Tibial artery (tissue), 4 donors: Measurements from ENCODE around the gene THOC6.

Source experiments
- DNase-seq, 2 donors: peaks; one replicate each; pipeline ENCODE4 v3.0.0-alpha.2; 2019
- H3K27ac ChIP-seq, 2 donors: fragments of 200-600 bp; sonication (generic) in 1 of 2; 1 replicate in 1 of 2; 2 replicates in 1 of 2; pipeline ENCODE4 v1.5.1; 2018 to 2019; ENCODE audit warnings: mild to moderate bottlenecking in 1 of 2
- H3K27me3 ChIP-seq, 2 donors: fragments of 200-600 bp; sonication (generic) in 1 of 2; one replicate each; pipeline versions ENCODE4 v1.5.1 to v1.6.0; 2016 to 2019
- H3K36me3 ChIP-seq, 3 donors: fragments of 200-600 bp; sonication (generic) in 2 of 3; one replicate each; pipeline ENCODE4 v1.5.1; 2016 to 2019; ENCODE audit warnings: mild to moderate bottlenecking in 2 of 3
- H3K4me1 ChIP-seq, 4 donors: fragments of 200-600 bp; sonication (generic) in 2 of 4; 1 replicate in 3 of 4; 2 replicates in 1 of 4; pipeline ENCODE4 v1.5.1; 2016 to 2019
- H3K4me3 ChIP-seq, 2 donors: fragments of 200-600 bp; sonication (generic) in 1 of 2; 1 replicate in 1 of 2; 2 replicates in 1 of 2; pipeline ENCODE4 v1.5.1; 2018 to 2019; ENCODE audit warnings: mild to moderate bottlenecking in 2 of 2
- H3K9me3 ChIP-seq, 3 donors: fragments of 200-600 bp; sonication (generic) in 1 of 3; one replicate each; pipeline ENCODE4 v1.5.1; 2016 to 2019
- intact Hi-C: fragments of 100-400 bp; cut with DNase I; formaldehyde crosslinking; loops from one replicate; pipeline ENCODE4 v1.15.0; 2023; ENCODE audit warnings: low total_unique reads
- TF ChIP-seq, protein P1 (sequence below), 2 experiments: fragments of 200-600 bp in 1 of 2; fragments of 450-650 bp in 1 of 2; IDR thresholded peaks; one replicate each; pipeline ENCODE4 v1.5.1; 2017 to 2019; ENCODE audit warnings: antibody characterized with exemption in 2 of 2, mild to moderate bottlenecking in 1 of 2, moderate library complexity in 1 of 2

THOC6 gene

DNA sequence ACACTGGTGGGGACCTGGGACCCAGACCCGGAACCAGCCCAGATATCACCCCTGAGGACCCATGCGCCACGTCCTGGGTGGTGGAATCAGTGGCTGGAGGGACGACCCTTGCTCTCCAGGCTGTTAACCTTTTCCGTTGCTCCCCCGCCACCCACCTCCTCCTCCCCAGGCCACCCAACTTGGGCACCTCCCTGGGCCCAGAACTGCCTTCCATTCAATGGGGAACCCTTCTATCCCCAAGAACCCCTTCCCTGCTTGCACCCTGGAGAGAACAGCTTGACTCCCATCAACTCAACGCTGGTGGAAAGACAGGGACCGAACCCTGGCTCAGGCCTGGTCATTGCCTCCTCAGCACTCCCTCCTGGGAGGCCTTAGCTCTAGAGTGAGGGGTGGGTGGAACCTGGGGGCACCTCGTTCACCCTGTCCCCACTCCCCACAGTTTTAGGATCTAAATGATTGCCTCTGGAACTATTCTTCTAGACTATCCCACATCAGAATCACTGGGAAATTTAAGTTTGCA is 35.9 kb downstream of the THOC6 start:
- TF ChIP-seq, protein P1, sequence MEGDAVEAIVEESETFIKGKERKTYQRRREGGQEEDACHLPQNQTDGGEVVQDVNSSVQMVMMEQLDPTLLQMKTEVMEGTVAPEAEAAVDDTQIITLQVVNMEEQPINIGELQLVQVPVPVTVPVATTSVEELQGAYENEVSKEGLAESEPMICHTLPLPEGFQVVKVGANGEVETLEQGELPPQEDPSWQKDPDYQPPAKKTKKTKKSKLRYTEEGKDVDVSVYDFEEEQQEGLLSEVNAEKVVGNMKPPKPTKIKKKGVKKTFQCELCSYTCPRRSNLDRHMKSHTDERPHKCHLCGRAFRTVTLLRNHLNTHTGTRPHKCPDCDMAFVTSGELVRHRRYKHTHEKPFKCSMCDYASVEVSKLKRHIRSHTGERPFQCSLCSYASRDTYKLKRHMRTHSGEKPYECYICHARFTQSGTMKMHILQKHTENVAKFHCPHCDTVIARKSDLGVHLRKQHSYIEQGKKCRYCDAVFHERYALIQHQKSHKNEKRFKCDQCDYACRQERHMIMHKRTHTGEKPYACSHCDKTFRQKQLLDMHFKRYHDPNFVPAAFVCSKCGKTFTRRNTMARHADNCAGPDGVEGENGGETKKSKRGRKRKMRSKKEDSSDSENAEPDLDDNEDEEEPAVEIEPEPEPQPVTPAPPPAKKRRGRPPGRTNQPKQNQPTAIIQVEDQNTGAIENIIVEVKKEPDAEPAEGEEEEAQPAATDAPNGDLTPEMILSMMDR (IDR thresholded peaks at IDR 0.05): no peak
- intact Hi-C loops: loop anchor here (5.0 kb wide), 2 partner anchors 63 to 108 kb away; no protein-coding TSS in a partner anchor
- peaks cover 0 to 24% (median 20%) of the 10 kb centered on the region in 4 donors for H3K4me1 ChIP-seq

DNA sequence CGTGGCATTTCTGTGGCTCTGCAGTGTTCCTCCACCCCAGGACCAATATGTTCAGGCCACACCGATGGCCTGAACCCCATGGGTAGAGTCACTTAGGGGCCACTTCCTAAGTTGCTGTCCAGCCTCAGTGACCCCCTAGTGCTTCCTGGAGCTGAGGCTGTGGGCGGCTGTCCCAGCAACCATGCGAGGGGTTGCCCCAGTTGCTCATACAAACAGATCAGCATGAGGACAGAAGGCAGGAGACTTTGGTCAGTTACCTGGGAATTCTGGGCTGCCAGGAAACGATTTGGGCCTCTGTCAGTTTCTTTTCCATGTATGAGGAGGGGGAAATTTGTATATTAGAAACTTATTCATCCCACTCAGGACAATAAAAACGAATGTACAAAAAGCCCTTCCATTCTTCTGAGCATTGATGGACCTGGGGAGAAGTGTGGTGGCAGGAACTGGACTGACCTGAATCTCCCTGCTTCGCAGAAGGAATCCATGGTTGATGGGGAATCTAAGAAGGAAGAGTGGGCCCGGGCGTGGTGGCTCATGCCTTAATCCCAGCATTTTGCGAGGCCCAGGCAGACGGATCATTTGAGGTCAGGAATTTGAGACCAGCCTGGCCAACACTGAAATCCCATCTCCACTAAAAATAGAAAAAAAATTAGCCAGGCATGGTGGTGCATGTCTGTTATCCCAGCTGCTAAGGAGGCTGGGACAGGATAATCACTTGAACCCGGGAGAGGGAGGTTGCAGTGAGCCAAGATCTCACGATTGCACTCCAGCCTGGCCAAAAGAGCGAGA is 36.7 kb downstream of the THOC6 start:
- no peak overlapping the region for H3K27ac ChIP-seq
- peaks cover 0 to 32% (median 25%) of the 10 kb centered on the region in 4 donors for H3K4me1 ChIP-seq
- intact Hi-C loops: loop anchor here (5.0 kb wide), 1 partner anchor 107 kb away; no protein-coding TSS in a partner anchor
- no peaks in the 10 kb centered on the region for H3K9me3 ChIP-seq
- TF ChIP-seq, protein P1 (IDR thresholded peaks at IDR 0.05): no peak
- no peak for DNase-seq
- no peaks in the 10 kb centered on the region for H3K36me3 ChIP-seq
- H3K27me3 ChIP-seq: peaks cover 0 to 11% of the 10 kb centered on the region in 2 donors
- H3K4me3 ChIP-seq: no peak overlapping the region

More for the DNA sequence above, 35.9 kb downstream of the THOC6 start:
- peak overlapping the region; percentile 56 to 73 for H3K4me3 ChIP-seq
- H3K36me3 ChIP-seq: no peaks in the 10 kb centered on the region
- no peaks in the 10 kb centered on the region for H3K9me3 ChIP-seq
- peak overlapping the region; percentile 52 to 55 for H3K27ac ChIP-seq
- no peak for DNase-seq
- H3K27me3 ChIP-seq: peaks cover 0 to 11% of the 10 kb centered on the region in 2 donors

DNA sequence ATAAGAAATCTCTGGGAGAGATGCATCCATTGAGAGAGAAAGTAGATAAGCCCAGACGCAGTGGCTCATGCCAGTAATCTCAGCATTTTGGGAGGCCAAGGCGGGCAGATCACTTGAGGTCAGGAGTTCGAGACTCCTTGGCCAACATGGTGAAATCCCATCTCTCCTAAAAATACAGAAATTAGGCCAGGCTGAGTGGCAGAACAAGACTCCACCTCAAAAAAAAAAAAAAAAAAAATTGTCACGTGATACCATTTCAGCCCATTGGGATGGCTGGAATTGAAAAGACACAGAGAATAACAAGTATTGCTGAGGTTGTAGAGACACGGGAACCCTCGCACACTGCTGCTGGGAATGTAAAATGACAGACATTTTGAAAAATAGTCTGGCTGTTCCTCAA is 38.7 kb downstream of the THOC6 start:
- intact Hi-C loops: loop anchor here (5.0 kb wide), 1 partner anchor 105 kb away; no protein-coding TSS in a partner anchor
- H3K4me3 ChIP-seq: no peak overlapping the region
- no peaks in the 10 kb centered on the region for H3K36me3 ChIP-seq
- peaks cover 0 to 11% of the 10 kb centered on the region in 2 donors for H3K27me3 ChIP-seq
- H3K27ac ChIP-seq: no peak overlapping the region
- no peaks in the 10 kb centered on the region for H3K9me3 ChIP-seq
- TF ChIP-seq, protein P1 (IDR thresholded peaks at IDR 0.05): no peak
- no peak for DNase-seq
- peaks cover 0 to 35% (median 27%) of the 10 kb centered on the region in 4 donors for H3K4me1 ChIP-seq

DNA sequence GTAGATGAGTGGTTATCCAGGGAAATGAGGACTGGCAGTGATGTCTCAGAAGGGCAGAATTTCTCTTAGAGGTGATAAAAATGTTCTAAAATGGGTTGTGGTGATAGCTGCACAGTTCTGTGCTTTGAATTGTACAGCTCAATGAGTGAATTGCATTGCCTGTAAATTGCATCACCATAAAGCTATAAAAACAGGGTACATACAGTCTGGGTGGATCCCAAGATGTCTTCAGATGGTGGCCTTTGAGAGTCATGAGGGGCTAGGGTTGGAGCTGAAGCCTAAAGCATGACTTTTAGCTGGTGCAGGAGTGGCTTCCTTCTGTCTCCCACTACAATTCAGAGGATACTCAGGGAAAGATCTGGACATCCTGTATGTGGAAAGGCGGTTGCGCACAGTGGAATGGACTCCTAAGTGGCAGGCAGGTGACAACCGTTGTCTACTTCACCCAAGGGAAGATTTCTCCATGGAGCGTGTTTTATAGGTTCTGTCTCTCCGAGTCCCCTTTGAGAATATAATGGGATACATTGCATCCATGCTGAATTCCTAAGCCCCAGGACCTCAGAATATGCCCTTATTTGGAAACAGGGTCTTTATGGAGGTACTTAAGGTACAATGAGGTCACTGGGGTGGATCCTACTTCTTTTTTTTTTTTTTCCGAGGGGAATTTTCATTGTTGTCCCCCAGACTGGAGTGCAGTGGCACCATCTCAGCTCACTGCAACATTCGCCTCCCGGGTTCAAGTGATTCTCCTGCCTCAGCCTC is 40.0 kb downstream of the THOC6 start:
- Histone ChIP-seq H3K27me3 (peaks cover 0 to 3% of the 10 kb centered on the region in 2 donors), H3K27ac (no peak overlapping the region), H3K4me3 (no peak overlapping the region), H3K36me3 (no peaks in the 10 kb centered on the region), H3K9me3 (no peaks in the 10 kb centered on the region), H3K4me1 (peaks cover 0 to 24% (median 19%) of the 10 kb centered on the region in 4 donors)
- intact Hi-C loops: loop anchor here (5.0 kb wide), 1 partner anchor 103 kb away; no protein-coding TSS in a partner anchor
- no peak for DNase-seq
- TF ChIP-seq, protein P1 (IDR thresholded peaks at IDR 0.05): no peak

DNA sequence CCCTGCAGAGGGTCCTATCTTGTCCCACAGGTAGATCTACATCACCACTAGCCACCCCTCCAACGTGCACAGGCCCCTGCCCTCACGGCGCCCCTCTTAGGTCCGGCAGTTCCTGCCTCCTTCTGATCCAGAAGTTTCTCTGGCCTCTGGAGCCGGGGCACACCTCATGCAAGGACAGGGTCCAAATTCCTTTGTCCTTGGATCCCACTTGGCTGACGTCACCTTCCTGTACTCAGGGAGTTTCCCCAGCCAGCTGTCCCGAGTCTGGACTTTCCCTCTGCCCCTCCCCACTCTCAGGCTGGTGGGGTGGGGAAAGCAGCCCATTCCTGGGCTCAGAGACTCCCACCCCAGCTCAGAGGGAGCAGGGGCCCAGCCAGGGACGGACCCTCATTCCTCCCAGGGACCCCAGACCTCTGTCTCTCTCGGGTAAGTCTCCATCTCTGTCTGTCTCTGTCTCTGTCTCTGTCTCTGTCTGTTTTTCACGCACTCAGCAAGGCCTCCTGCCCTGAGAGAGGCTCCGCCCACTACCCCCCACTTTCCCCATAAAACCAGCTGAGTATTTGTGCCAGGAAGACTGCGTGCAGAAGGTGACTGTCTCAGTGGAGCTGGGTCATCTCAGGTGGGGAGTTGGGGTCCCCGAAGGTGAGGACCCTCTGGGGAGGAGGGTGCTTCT is 41.4 kb downstream of the THOC6 start, which contains the start of gene IL32:
Gene IL32 (plus strand): TSS at position 572 of the 673 bp plus-strand sequence. CDS start 172 bp downstream, outside the sequence.
- TF ChIP-seq, protein P1 (IDR thresholded peaks at IDR 0.05): no peak
- peak within 1 kb of the TSS; percentile 8 to 28 for H3K27ac ChIP-seq
- H3K4me1 ChIP-seq: peaks cover 0 to 13% (median 8%) of the 10 kb centered on the region in 4 donors
- intact Hi-C loops: no loop called here
- no peaks in the 10 kb centered on the region for H3K27me3 ChIP-seq
- peak in 1 of 2 donors; percentile 58 for DNase-seq
- H3K36me3 ChIP-seq: no peaks in the 10 kb centered on the region
- H3K4me3 ChIP-seq: peak within 1 kb of the TSS; percentile 22 to 33
- H3K9me3 ChIP-seq: no peaks in the 10 kb centered on the region
